Measurements from ENCODE around the gene S100Z.

DNA sequence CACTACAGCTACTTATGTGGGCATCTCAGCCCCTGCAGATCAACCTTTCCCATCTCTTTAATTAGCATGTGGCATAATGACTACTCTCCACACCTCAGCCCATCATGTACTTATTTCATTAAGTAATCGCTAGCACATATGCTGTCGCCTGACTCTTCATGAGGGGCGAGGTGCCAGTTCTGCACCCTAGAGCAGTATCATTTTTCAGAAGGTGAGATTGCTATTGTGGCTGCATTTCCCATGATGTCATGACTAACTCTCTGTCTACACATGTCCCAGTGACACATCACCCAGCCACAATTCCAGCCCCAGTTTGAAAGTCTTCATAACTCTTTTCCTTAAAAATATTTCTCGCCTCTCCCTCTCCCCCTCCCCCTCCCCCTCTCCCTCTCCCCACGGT, 38.6 kb upstream of the S100Z start:
- TF ChIP-seq CTCF (IDR thresholded peaks at IDR 0.05) (no peak), EZH2 (IDR thresholded peaks at IDR 0.05; ENCODE audit: borderline replicate concordance, insufficient read depth, low read depth, low read length, poor library complexity, severe bottlenecking) (no peak)
